GM12891 (cell line): ENCODE results near the gene MAGEB2. TPM values are rescaled to one million over a fixed set of nuclear protein-coding genes. Genes with fewer than 3 reads are reported as not detected.
"Not testable (repeated sequence)": the region's sequence is repeated elsewhere in the genome, so short reads cannot be mapped to it uniquely, and the experiment has no call there.

Experiments used
- DNase-seq: peaks from one replicate; pipeline ENCODE4 v3.0.0; 2011; ENCODE audit warnings: low spot score; ENCODE audit not compliant: insufficient read length
- FAIRE-seq: peaks from 2 replicates; lab custom pipeline; 2011; peaks lifted over from hg19 to GRCh38; lab: Jason Lieb, UNC
- PAX5 ChIP-seq: IDR thresholded peaks from 2 replicates; pipeline ENCODE4 v1.6.1; 2011; ENCODE audit warnings: low read length, moderate library complexity, mild to moderate bottlenecking; ENCODE audit not compliant: insufficient read depth, severe bottlenecking
- POLR2A ChIP-seq: IDR thresholded peaks from 2 replicates; pipeline ENCODE4 v1.6.1; 2011; ENCODE audit warnings: low read depth, low read length, control low read depth
- POLR2AphosphoS5 ChIP-seq: IDR thresholded peaks from 2 replicates; pipeline ENCODE4 v1.6.1; 2011; ENCODE audit warnings: low read depth, low read length, control low read depth
- POU2F2 ChIP-seq: IDR thresholded peaks from 2 replicates; pipeline ENCODE4 v1.6.1; 2011; ENCODE audit warnings: low read depth, mild to moderate bottlenecking, control low read depth, low read length, moderate library complexity
- SPI1 ChIP-seq: IDR thresholded peaks from 2 replicates; pipeline ENCODE4 v1.6.1; 2011; ENCODE audit warnings: low read depth, low read length, control low read depth
- TAF1 ChIP-seq: IDR thresholded peaks from 2 replicates; pipeline ENCODE4 v1.6.1; 2011; ENCODE audit warnings: low read depth, low read length, control low read depth
- polyA plus RNA-seq: library from polyadenylated mRNA; unstranded; fragments of >200 nt; gene quantifications from one replicate; pipeline ENCODE4 v1.2.1, GENCODE V29; 2012; ENCODE audit warnings: low read depth, missing spikeins, inconsistent platforms; ENCODE audit not compliant: missing spikeins

MAGEB2 gene
- polyA plus RNA-seq, result not detected

GRCh38 chrX:30215357-30215843 is at the start of gene MAGEB2:
TSS of gene MAGEB2 (plus strand) at chrX:30215563. CDS start at chrX:30218581, 3,018 bp downstream.
- FAIRE-seq (no peak), DNase-seq (no peak)
- no peak for TF ChIP-seq POLR2AphosphoS5
- TF ChIP-seq POLR2A, result no peak
- TF ChIP-seq POU2F2, result no peak
- no peak for TF ChIP-seq SPI1
- TF ChIP-seq TAF1, result no peak

- TF ChIP-seq TAF1 (no peak), POLR2A (no peak), POLR2AphosphoS5 (no peak), SPI1 (no peak), PAX5 (no peak), POU2F2 (no peak)
- DNase-seq, result no peak
- no peak for FAIRE-seq
Measured at GRCh38 chrX:30170900-30171299, 44.5 kb upstream of the MAGEB2 start.

- TF ChIP-seq PAX5 (no peak), SPI1 (no peak), TAF1 (no peak), POLR2A (no peak), POLR2AphosphoS5 (no peak), POU2F2 (no peak)
- no peak for DNase-seq
- FAIRE-seq, result no peak
Measured at GRCh38 chrX:30181353-30181752, 34.0 kb upstream of the MAGEB2 start.

GRCh38 chrX:30183554-30183953 is 31.8 kb upstream of the MAGEB2 start:
- no peak for DNase-seq
- FAIRE-seq, result no peak

GRCh38 chrX:30190426-30190825 is 24.9 kb upstream of the MAGEB2 start:
- FAIRE-seq, result no peak
- TF ChIP-seq POU2F2 (no peak), POLR2A (no peak)
- no peak for DNase-seq

More at GRCh38 chrX:30183554-30183953, 31.8 kb upstream of the MAGEB2 start:
- TF ChIP-seq POU2F2 (no peak), PAX5 (no peak), POLR2A (no peak), POLR2AphosphoS5 (no peak), TAF1 (no peak), SPI1 (no peak)

- not testable (repeated sequence) for FAIRE-seq, DNase-seq
Measured at GRCh38 chrX:30193910-30194309, 21.5 kb upstream of the MAGEB2 start.

- no peak for TF ChIP-seq POLR2AphosphoS5
- FAIRE-seq (no peak), DNase-seq (no peak)
Measured at GRCh38 chrX:30196322-30196721, 19.0 kb upstream of the MAGEB2 start.

- FAIRE-seq, result no peak
- TF ChIP-seq PAX5 (no peak), POLR2A (no peak), TAF1 (no peak), POU2F2 (no peak), POLR2AphosphoS5 (no peak)
- no peak for DNase-seq
Measured at GRCh38 chrX:30212172-30212571, 3.2 kb upstream of the MAGEB2 start.

GRCh38 chrX:30217465-30217864 is 2.1 kb downstream of the MAGEB2 start:
- TF ChIP-seq POU2F2, result no peak
- no peak for TF ChIP-seq POLR2AphosphoS5
- no peak for TF ChIP-seq PAX5
- FAIRE-seq (no peak), DNase-seq (no peak)

- FAIRE-seq (no peak), DNase-seq (no peak)
- no peak for TF ChIP-seq TAF1
- no peak for TF ChIP-seq POU2F2
- TF ChIP-seq POLR2AphosphoS5, result no peak
- TF ChIP-seq PAX5, result no peak
- no peak for TF ChIP-seq POLR2A
- TF ChIP-seq SPI1, result no peak
Measured at GRCh38 chrX:30219372-30219771, 4.0 kb downstream of the MAGEB2 start.

GRCh38 chrX:30220661-30221060 is 5.3 kb downstream of the MAGEB2 start:
- DNase-seq (no peak), FAIRE-seq (no peak)
- TF ChIP-seq POU2F2 (no peak), PAX5 (no peak), POLR2AphosphoS5 (no peak), SPI1 (no peak), TAF1 (no peak), POLR2A (no peak)

- TF ChIP-seq POLR2AphosphoS5 (no peak), PAX5 (no peak), TAF1 (no peak), POLR2A (no peak), POU2F2 (no peak), SPI1 (no peak)
- DNase-seq, result no peak
- FAIRE-seq, result no peak
Measured at GRCh38 chrX:30224536-30224935, 9.2 kb downstream of the MAGEB2 start.
